K562 (cell line): ENCODE measurements around the gene CEP135.

ENCODE experiments used
- ATF3 ChIP-seq, 2 experiments: fragments of 450-650 bp in 1 of 2; sonication (generic) in 1 of 2; formaldehyde crosslinking in 1 of 2; IDR thresholded peaks in 1 of 2; conservative IDR thresholded peaks in 1 of 2; 2 replicates each; pipeline versions ENCODE4 v1.6.1 to v1.8.1; 2016 to 2023; ENCODE audit warnings: mild to moderate bottlenecking in 2 of 2, moderate library complexity in 2 of 2, inconsistent platforms in 1 of 2, missing genetic modification reagents in 1 of 2
- CGGBP1 ChIP-seq: fragments of 250-450 bp; sonication (Bioruptor Pico); IDR thresholded peaks from 2 replicates; pipeline ENCODE4 v1.9.0; 2021; ENCODE audit warnings: mild to moderate bottlenecking
- ELK1 ChIP-seq: sonication (generic); formaldehyde crosslinking; IDR thresholded peaks from 2 replicates; pipeline ENCODE4 v1.8.1; 2022; ENCODE audit warnings: missing genetic modification reagents
- EP300 ChIP-seq: IDR thresholded peaks from 2 replicates; pipeline ENCODE4 v1.6.1; 2012; ENCODE audit warnings: low read length, improper control_type of control experiment
- ILF3 ChIP-seq: fragments of 450-650 bp; IDR thresholded peaks from 2 replicates; pipeline ENCODE4 v1.6.1; 2018; ENCODE audit warnings: antibody characterized with exemption, mild to moderate bottlenecking, moderate library complexity, borderline replicate concordance
- ZNF124 ChIP-seq: sonication (generic); formaldehyde crosslinking; IDR thresholded peaks from 2 replicates; pipeline ENCODE4 v1.8.1; 2022; ENCODE audit warnings: missing genetic modification reagents

- TF ChIP-seq EP300 = no peak
- no peak for TF ChIP-seq ILF3
- TF ChIP-seq ELK1 (CRISPR knock-in tag) = no peak
- no peak for TF ChIP-seq ATF3 (IDR thresholded peaks at IDR 0.05)
- no peak for TF ChIP-seq ATF3 (CRISPR knock-in tag; conservative IDR thresholded peaks at IDR 0.05)
- no peak for TF ChIP-seq CGGBP1 (CRISPR knock-in tag)
- TF ChIP-seq ZNF124 (CRISPR knock-in tag) = no peak
These were observed 47.9 kb downstream of the CEP135 start for GRCh38 chr4:55996646-55997045.
